A375 (cell line): Measurements from ENCODE around the gene OR4N2. TPM values are rescaled to one million over a fixed set of nuclear protein-coding genes. Genes with fewer than 3 reads are reported as not detected.

Experiments used
- total RNA-seq: library from RNA; depleted of rRNA; stranded (reverse); fragments of >200 nt; shearing (Covaris generic); gene quantifications from 2 replicates; pipeline ENCODE4 v1.2.3, GENCODE V29; 2014; rRNA removed

Gene OR4N2
- total RNA-seq: not detected in 2 replicates

DNA sequence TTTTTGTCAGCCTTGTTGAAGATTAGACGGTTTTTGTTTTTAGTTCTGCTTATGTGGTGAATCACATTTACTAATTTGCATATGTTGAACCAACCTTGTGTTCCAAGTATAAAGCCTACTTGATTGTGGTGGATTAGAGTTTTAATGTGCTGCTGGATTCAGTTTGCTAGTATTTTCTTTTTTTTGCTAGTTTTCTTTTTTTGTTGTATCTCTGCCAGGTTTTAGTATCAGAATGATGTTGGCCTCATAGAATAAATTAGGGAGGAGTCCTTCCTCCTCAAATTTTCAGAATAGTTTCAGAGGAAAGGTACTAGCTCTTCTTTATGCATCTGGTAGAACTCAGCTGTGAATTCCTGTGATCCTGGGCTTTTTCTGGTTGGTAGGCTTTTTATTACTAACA is at the start of gene OR4N2:
OR4N2 (plus strand) TSS at position 301 of the 400 bp plus-strand sequence. CDS start 23,679 bp downstream, outside the sequence.

GRCh38 chr14:19773204-19773603 is 30.4 kb upstream of the OR4N2 start, which contains the start of gene OR4M1:
TSS of gene OR4M1 (plus strand) at chr14:19773504. CDS start at chr14:19780323, 6,819 bp downstream.

DNA sequence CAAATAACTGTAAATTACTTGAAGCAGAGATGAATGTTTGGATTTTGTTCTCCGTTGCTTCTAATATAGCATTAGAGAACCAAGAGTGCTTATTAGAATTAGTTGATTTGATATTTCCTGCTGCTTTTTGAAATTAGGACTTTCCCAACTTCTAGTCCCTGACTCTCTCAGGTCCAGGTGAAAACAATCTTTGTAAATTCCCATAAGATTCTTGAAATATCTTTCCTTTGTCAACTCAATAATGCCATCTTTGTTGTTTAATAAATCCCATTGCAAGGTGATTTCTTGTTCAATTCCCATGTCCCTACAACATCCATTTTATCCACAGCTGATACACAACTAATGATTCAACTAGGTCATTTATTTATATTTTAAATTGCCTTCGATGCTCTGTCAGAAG is 71.3 kb downstream of the OR4N2 start, which contains the start of gene OR4K2:
OR4K2 (plus strand) TSS at position 301 of the 400 bp plus-strand sequence. CDS start 1,126 bp downstream, outside the sequence.

Other genes with a start within 250 kb of the OR4N2 start
- gene OR11H2, start 89.9 kb upstream of the OR4N2 start, total RNA-seq: not detected in 2 replicates
- gene OR4Q3, start 60.2 kb upstream of the OR4N2 start, total RNA-seq: not detected in 2 replicates
- not detected in 2 replicates for gene OR4M1, start 30.3 kb upstream of the OR4N2 start, total RNA-seq
- not detected in 2 replicates for gene OR4K2, start 71.4 kb downstream of the OR4N2 start, total RNA-seq
- not detected in 2 replicates for gene OR4K5, start 116.8 kb downstream of the OR4N2 start, total RNA-seq
- not detected in 2 replicates for gene OR4K1, start 127.1 kb downstream of the OR4N2 start, total RNA-seq
- gene OR4K15, start 171.8 kb downstream of the OR4N2 start, total RNA-seq: not detected in 2 replicates
- not detected in 2 replicates for gene OR4Q2, start 198.4 kb downstream of the OR4N2 start, total RNA-seq
- not detected in 2 replicates for gene OR4K14, start 215.5 kb downstream of the OR4N2 start, total RNA-seq
- not detected in 2 replicates for gene OR4K13, start 232.3 kb downstream of the OR4N2 start, total RNA-seq